SH-SY5Y (cell line): ENCODE measurements around the gene CAMKMT.

ENCODE experiments used
- GATA2 ChIP-seq: IDR thresholded peaks from 2 replicates; pipeline ENCODE4 v1.6.1; 2011; ENCODE audit warnings: mild to moderate bottlenecking, low read depth, low read length
- GATA3 ChIP-seq: IDR thresholded peaks from 2 replicates; pipeline ENCODE4 v1.6.1; 2011; ENCODE audit warnings: low read depth, mild to moderate bottlenecking, low read length, moderate library complexity

GRCh38 chr2:44769349-44770011 lies 407.7 kb downstream of the CAMKMT start:
- TF ChIP-seq GATA2 (peak; percentile 69), GATA3 (peak; percentile 66)
